IPS DF 6.9 (cell line): ENCODE measurements around the gene CACNB2.

Experiments
- DNase-seq: peaks from one replicate; pipeline ENCODE4 v3.0.0-alpha.2; 2013; ENCODE audit warnings: low read depth, low spot score
- H3K27ac ChIP-seq: one replicate; pipeline ENCODE4 v1.5.1; 2013; ENCODE audit warnings: low read length, control low read depth
- H3K27me3 ChIP-seq: 2 replicates; pipeline ENCODE4 v1.6.1; 2013; ENCODE audit warnings: mild to moderate bottlenecking, low read length; ENCODE audit not compliant: control insufficient read depth, insufficient read depth
- H3K36me3 ChIP-seq: 2 replicates; pipeline ENCODE4 v1.6.1; 2013; ENCODE audit warnings: low read length; ENCODE audit not compliant: control insufficient read depth, insufficient read depth
- H3K4me1 ChIP-seq: 2 replicates; pipeline ENCODE4 v1.6.1; 2013; ENCODE audit warnings: low read length; ENCODE audit not compliant: control insufficient read depth, insufficient read depth
- H3K4me3 ChIP-seq: 2 replicates; pipeline ENCODE4 v1.5.1; 2013; ENCODE audit warnings: mild to moderate bottlenecking, low read length
- H3K9me3 ChIP-seq: 2 replicates; pipeline ENCODE4 v1.6.1; 2013; ENCODE audit warnings: low read length, inconsistent platforms; ENCODE audit not compliant: control insufficient read depth, insufficient read depth
- WGBS: extraction: QIAGEN DNeasy Blood & Tissue Kit; methylation state at CpG from one replicate; pipeline ENCODE4 v1.1.7; 2013; ENCODE audit warnings: mixed read lengths, missing lambda C conversion rate; ENCODE audit not compliant: insufficient read length, insufficient coverage; 5-methylcytosine and 5-hydroxymethylcytosine counted together

CACNB2 gene

GRCh38 chr10:18140149-18140956, at the start of gene CACNB2:
CACNB2 (plus strand) TSS chr10:18140424.
- peak within 1 kb of the TSS; percentile 71 for H3K4me3 ChIP-seq
- no peaks in the 10 kb centered on the region for H3K27me3 ChIP-seq
- H3K4me1 ChIP-seq = no peaks in the 10 kb centered on the region; the same call in 1 of the 2 replicates
- no peak for DNase-seq
- H3K9me3 ChIP-seq = no peaks in the 10 kb centered on the region
- no peaks in the 10 kb centered on the region for H3K36me3 ChIP-seq
- H3K27ac ChIP-seq = no peak within 1 kb of the TSS
- no CpG with 5 or more reads among the region's 100 CpGs for WGBS

GRCh38 chr10:18094332-18094731, 45.9 kb upstream of the CACNB2 start:
- Histone ChIP-seq H3K27ac (no peak overlapping the region), H3K36me3 (no peaks in the 10 kb centered on the region), H3K4me3 (no peak overlapping the region), H3K4me1 (0 out of 2 replicates have a peak, but pooled peaks cover 3% of the 10 kb centered on the region), H3K9me3 (no peaks in the 10 kb centered on the region), H3K27me3 (no peaks in the 10 kb centered on the region)
- DNase-seq = no peak
- WGBS = no CpG with 5 or more reads among the region's 4 CpGs

GRCh38 chr10:18094793-18095192, 45.4 kb upstream of the CACNB2 start:
- no peak overlapping the region for H3K4me3 ChIP-seq

GRCh38 chr10:18097524-18097923, 42.7 kb upstream of the CACNB2 start:
- no peak overlapping the region for H3K4me3 ChIP-seq
- 0 out of 2 replicates have a peak, but pooled peaks cover 3% of the 10 kb centered on the region for H3K4me1 ChIP-seq
- no peak overlapping the region for H3K27ac ChIP-seq
- H3K36me3 ChIP-seq = no peaks in the 10 kb centered on the region
- no peaks in the 10 kb centered on the region for H3K27me3 ChIP-seq
- H3K9me3 ChIP-seq = no peaks in the 10 kb centered on the region
- WGBS = no CpG with 5 or more reads among the region's 2 CpGs
- DNase-seq = no peak

More at GRCh38 chr10:18094793-18095192, 45.4 kb upstream of the CACNB2 start:
- H3K9me3 ChIP-seq = no peaks in the 10 kb centered on the region
- DNase-seq = peak; percentile 4
- H3K27ac ChIP-seq = no peak overlapping the region
- WGBS = no CpG with 5 or more reads among the region's 2 CpGs
- no peaks in the 10 kb centered on the region for H3K27me3 ChIP-seq
- no peaks in the 10 kb centered on the region for H3K36me3 ChIP-seq
- 0 out of 2 replicates have a peak, but pooled peaks cover 3% of the 10 kb centered on the region for H3K4me1 ChIP-seq

- Histone ChIP-seq H3K27me3 (no peaks in the 10 kb centered on the region), H3K4me3 (no peak overlapping the region), H3K36me3 (no peaks in the 10 kb centered on the region), H3K27ac (no peak overlapping the region), H3K4me1 (0 out of 2 replicates have a peak, but pooled peaks cover 3% of the 10 kb centered on the region), H3K9me3 (no peaks in the 10 kb centered on the region)
- DNase-seq = no peak
- WGBS = no CpG with 5 or more reads among the region's 3 CpGs
Measured at GRCh38 chr10:18098201-18098600, 42.0 kb upstream of the CACNB2 start.

- H3K4me3 ChIP-seq = no peak overlapping the region
- 0 out of 2 replicates have a peak, but pooled peaks cover 3% of the 10 kb centered on the region for H3K4me1 ChIP-seq
- H3K36me3 ChIP-seq = no peaks in the 10 kb centered on the region
- WGBS = no CpG with 5 or more reads among the region's 3 CpGs
- no peak overlapping the region for H3K27ac ChIP-seq
- no peaks in the 10 kb centered on the region for H3K9me3 ChIP-seq
- DNase-seq = no peak
- no peaks in the 10 kb centered on the region for H3K27me3 ChIP-seq
Measured at GRCh38 chr10:18099415-18099814, 40.8 kb upstream of the CACNB2 start.

GRCh38 chr10:18100669-18101068, 39.6 kb upstream of the CACNB2 start:
- Histone ChIP-seq H3K9me3 (no peaks in the 10 kb centered on the region), H3K27me3 (no peaks in the 10 kb centered on the region)

GRCh38 chr10:18102404-18102803, 37.8 kb upstream of the CACNB2 start:
- DNase-seq = no peak
- Histone ChIP-seq H3K27me3 (no peaks in the 10 kb centered on the region), H3K36me3 (no peaks in the 10 kb centered on the region), H3K4me1 (0 out of 2 replicates have a peak, but pooled peaks cover 1% of the 10 kb centered on the region), H3K9me3 (no peaks in the 10 kb centered on the region), H3K4me3 (no peak overlapping the region), H3K27ac (no peak overlapping the region)
- WGBS = no CpG with 5 or more reads among the region's 1 CpG

More at GRCh38 chr10:18100669-18101068, 39.6 kb upstream of the CACNB2 start:
- 0 out of 2 replicates have a peak, but pooled peaks cover 3% of the 10 kb centered on the region for H3K4me1 ChIP-seq
- no peak overlapping the region for H3K4me3 ChIP-seq
- no CpG with 5 or more reads among the region's 1 CpG for WGBS
- no peak for DNase-seq
- H3K27ac ChIP-seq = no peak overlapping the region
- H3K36me3 ChIP-seq = no peaks in the 10 kb centered on the region

GRCh38 chr10:18104223-18104872, 35.9 kb upstream of the CACNB2 start:
- no CpG with 5 or more reads among the region's 10 CpGs for WGBS
- Histone ChIP-seq H3K36me3 (no peaks in the 10 kb centered on the region), H3K9me3 (no peaks in the 10 kb centered on the region), H3K4me3 (no peak overlapping the region), H3K4me1 (no peaks in the 10 kb centered on the region), H3K27me3 (no peaks in the 10 kb centered on the region), H3K27ac (no peak overlapping the region)
- peak; percentile 31 for DNase-seq

GRCh38 chr10:18109341-18109870, 30.8 kb upstream of the CACNB2 start:
- Histone ChIP-seq H3K4me1 (no peaks in the 10 kb centered on the region; the same call in 1 of the 2 replicates), H3K9me3 (no peaks in the 10 kb centered on the region), H3K36me3 (no peaks in the 10 kb centered on the region), H3K4me3 (no peak overlapping the region), H3K27ac (no peak overlapping the region), H3K27me3 (no peaks in the 10 kb centered on the region)
- no peak for DNase-seq
- no CpG with 5 or more reads among the region's 6 CpGs for WGBS
